Ecto neural progenitor cell (in vitro differentiated cells): Measurements from ENCODE around the gene AMN.
"Not testable (repeated sequence)": the region's sequence is repeated elsewhere in the genome, so short reads cannot be mapped to it uniquely, and the experiment has no call there.

Experiments used
- DNase-seq: peaks from one replicate; pipeline ENCODE4 v3.0.0-alpha.2; 2018; ENCODE audit warnings: low spot score

AMN gene

DNA sequence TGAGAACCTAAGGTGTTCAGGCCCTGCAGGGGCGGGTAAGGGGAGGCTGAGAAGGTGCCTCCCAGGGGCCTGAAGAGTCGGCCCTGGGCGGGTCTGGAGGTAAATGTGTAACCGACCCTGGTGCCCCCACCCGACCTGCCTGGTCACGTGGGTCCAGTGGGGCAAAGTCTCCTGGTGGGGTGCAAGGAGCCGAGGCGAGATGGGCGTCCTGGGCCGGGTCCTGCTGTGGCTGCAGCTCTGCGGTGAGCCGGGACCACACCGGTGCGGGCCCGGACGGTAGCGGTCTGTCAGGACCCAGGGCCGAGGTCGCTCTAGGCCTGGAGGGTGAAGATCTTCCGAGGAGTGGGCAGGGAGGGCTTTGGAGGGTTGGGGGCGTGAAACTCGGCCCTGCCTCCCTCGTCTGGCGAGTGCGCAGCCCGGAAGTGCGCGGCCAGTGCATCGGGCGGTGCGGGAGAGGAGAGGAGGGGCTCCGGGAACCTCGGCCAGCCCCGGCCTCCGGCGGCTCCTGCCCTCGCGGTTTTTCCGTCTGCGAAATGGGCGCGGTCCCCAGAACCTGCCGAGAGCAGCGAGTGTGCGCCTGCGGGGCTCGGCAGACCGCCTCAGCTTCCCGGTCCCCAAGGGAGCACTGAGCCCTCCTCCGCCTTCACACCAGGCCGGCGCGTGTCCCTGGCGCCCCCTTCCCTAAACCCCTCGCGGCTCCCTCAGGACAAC, at the start of gene AMN:
AMN (plus strand) TSS at position 174 of the 711 bp plus-strand sequence; CDS start at position 200, 26 bp downstream.
- no peak for DNase-seq

DNA sequence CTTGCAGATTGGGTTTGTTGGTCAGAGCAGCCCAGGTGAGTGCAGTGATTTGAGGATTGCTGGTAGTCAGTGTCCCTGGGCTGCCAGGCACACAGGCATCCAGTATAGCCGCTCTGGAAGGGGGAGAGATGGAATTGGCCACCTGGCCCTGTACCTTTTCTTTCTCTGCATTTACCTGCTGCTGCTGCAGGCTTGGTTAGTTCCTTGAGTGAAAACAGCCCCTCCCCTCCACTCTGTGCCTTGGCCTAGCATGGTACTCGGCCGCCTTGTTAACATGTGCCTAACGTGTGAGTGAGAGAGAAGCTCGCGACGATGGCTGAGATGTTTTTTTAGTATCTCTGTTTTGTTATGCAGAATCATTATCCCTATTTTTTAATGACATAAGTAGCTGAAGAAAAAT, 49.3 kb upstream of the AMN start:
- no peak for DNase-seq

GRCh38 chr14:102873546-102874061, 48.9 kb upstream of the AMN start:
- no peak for DNase-seq

- no peak for DNase-seq
These were observed 46.8 kb upstream of the AMN start for GRCh38 chr14:102875652-102876051.

- not testable (repeated sequence) for DNase-seq
These were observed 45.0 kb upstream of the AMN start for GRCh38 chr14:102877511-102877910.

- DNase-seq: no peak
These were observed 44.1 kb upstream of the AMN start for GRCh38 chr14:102878174-102878969.

DNA sequence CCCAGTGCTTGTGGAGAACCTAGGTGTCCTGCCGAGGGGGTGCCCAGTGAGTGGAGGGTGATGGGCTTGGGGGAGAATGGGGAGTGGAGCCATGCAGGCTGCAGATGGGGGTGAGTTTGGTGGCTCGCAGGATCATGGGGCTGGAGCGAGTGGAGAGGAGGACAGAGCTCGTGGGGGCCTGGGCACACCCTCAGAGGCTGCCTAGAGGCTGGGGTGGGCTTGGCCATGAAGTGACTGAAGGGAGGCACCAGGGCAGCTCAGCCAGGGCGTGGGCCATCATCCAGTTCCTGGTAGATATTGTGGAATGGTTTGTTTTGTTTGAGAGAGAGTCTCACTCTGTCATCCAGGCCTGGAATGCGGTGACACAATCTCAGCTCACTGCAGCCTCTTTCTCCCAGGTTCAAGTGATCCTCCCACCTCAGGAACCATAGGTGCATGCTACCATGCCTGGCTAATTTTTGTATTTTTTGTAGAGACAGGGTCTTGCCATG, 43.4 kb upstream of the AMN start:
- DNase-seq: no peak

GRCh38 chr14:102882226-102882906, 40.1 kb upstream of the AMN start:
- DNase-seq: no peak

GRCh38 chr14:102883089-102883541, 39.3 kb upstream of the AMN start:
- no peak for DNase-seq

GRCh38 chr14:102883554-102883953, 38.9 kb upstream of the AMN start:
- DNase-seq: no peak

DNA sequence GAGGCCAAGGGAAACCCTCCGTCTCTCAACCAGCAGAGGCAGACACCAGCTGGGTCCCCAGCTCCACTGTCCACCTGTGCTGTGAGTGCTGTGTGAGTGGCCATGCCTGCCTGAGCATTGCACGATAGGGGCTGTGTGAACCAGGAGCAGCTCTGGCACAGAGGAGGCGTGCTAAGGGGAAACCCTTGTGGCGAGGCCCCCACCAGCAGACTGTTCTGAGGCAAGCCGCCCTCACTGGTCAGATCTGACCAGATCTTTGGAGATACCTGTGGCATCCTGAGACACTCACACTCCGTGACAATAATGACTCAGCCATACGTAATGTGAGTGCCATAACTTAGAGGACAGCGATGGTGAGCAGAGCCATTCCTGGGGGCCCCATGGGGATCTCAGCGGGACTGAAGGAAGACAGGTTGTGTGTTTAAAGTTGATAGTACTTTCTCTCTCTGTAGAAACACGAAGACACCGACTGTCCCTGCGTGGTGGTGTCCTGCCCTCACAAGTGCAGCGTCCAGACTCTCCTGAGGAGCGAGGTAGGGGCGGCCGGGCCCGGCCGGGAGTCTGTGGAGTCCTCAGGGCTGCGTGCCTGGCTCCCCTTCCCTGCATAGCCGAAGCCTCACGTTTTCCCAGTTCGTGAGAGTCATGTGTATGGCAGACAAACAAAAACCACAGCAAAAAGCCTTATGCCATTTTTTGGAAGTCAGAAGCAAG, 36.6 kb upstream of the AMN start:
- no peak for DNase-seq

- no peak for DNase-seq
These were observed 33.7 kb upstream of the AMN start for GRCh38 chr14:102888748-102889147.

DNA sequence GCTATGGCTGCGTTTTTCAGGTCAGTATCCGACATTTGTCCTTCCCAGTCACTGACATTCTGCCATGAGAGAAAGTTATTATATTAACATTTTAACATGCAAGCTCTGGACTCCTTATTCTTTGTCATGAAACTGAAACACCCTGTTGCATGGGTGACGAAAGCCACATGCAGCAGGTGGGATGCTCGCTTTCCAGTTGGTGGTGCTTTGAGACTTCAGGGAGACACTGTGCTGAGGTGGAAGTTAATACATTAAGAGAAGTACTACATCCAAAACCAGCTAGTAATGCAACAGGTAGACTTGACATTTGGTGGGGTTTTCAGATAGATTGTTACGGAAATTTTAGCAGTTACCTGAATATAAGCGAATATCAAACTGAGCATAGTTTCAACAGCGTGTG, 32.8 kb upstream of the AMN start:
- no peak for DNase-seq

GRCh38 chr14:102891111-102891510, 31.4 kb upstream of the AMN start:
- DNase-seq: no peak

- no peak for DNase-seq
These were observed 30.9 kb upstream of the AMN start for GRCh38 chr14:102891556-102891955.

GRCh38 chr14:102892651-102893050, 29.8 kb upstream of the AMN start:
- DNase-seq: no peak

- no peak for DNase-seq
These were observed 29.0 kb upstream of the AMN start for GRCh38 chr14:102893452-102893851.

DNA sequence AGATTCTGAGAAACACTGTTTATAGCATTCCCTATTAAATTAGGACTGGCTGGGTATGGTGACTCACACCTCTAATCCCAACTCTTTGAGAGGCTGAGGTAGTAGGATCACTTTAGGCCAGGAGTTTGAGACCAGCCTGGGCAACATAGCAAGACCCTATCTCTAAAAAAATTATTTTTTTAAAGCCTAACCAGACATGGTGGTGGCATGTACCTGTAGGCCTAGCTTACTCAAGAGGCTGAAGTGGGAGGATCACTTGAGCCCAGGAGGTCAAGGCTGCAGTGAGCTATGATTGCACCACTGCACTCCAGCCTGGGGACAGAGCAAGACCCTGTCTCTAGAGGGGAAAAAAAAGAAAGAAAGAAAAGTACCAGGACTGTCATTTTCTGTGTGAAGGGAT, 25.7 kb upstream of the AMN start:
- DNase-seq: not testable (repeated sequence)

- DNase-seq: no peak
These were observed 25.0 kb upstream of the AMN start for GRCh38 chr14:102897299-102898027.

DNA sequence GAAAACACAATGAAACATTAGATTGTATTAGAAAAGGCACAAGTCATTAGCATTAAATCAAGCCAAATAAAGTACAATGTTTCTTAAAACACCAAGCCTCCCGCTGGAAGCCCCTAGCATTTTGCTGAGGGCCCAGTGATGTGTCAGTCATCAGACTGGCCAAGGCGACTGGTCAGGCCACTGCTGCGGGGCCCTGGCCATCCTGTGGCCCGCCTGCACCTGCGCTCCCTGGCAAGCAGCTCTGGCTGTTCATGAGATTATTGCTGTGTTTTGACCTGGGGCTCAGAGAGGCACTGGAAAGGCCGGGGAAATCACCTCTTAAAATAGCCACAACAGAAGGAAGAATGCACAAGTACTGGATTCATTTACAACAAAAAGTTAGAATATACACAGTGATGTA, 24.2 kb upstream of the AMN start:
- no peak for DNase-seq
